Astrocyte (in vitro differentiated cells and primary cell): ENCODE measurements around the gene CERCAM. TPM values are rescaled to one million over a fixed set of nuclear protein-coding genes. Genes with fewer than 3 reads are reported as not detected.

ENCODE experiments used
- DNase-seq: peaks from one replicate; pipeline ENCODE4 v3.0.0-alpha.2; 2010; ENCODE audit warnings: low read depth
- FAIRE-seq: peaks from 2 replicates; lab custom pipeline; 2011; peaks lifted over from hg19 to GRCh38; lab: Jason Lieb, UNC
- H2AFZ ChIP-seq: 2 replicates; pipeline ENCODE4 v1.6.0; 2012; ENCODE audit warnings: low read depth, low read length, inconsistent platforms
- H3K27ac ChIP-seq: 2 replicates; pipeline ENCODE4 v1.5.1; 2011; ENCODE audit warnings: low read depth, low read length, inconsistent platforms
- H3K27me3 ChIP-seq: 2 replicates; pipeline ENCODE4 v1.6.0; 2011; ENCODE audit warnings: low read length, inconsistent platforms; ENCODE audit not compliant: insufficient read depth
- H3K36me3 ChIP-seq: 2 replicates; pipeline ENCODE4 v1.5.1; 2011; ENCODE audit warnings: low read length, inconsistent platforms; ENCODE audit not compliant: insufficient read depth
- H3K4me1 ChIP-seq: 2 replicates; pipeline ENCODE4 v1.5.1; 2011; ENCODE audit warnings: low read length, inconsistent platforms; ENCODE audit not compliant: insufficient read depth
- H3K4me2 ChIP-seq: 2 replicates; pipeline ENCODE4 v1.6.0; 2012; ENCODE audit warnings: low read length, inconsistent platforms
- H3K4me3 ChIP-seq: 2 replicates; pipeline ENCODE4 v1.5.1; 2011; ENCODE audit warnings: low read depth, mild to moderate bottlenecking, low read length, inconsistent platforms; ENCODE audit not compliant: insufficient read depth
- H3K79me2 ChIP-seq: 2 replicates; pipeline ENCODE4 v1.6.0; 2012; ENCODE audit warnings: mild to moderate bottlenecking, low read length, inconsistent platforms; ENCODE audit not compliant: insufficient read depth
- H3K9ac ChIP-seq: 2 replicates; pipeline ENCODE4 v1.6.0; 2012; ENCODE audit warnings: mild to moderate bottlenecking, low read length, inconsistent platforms
- H3K9me3 ChIP-seq: 2 replicates; pipeline ENCODE4 v1.5.1; 2012; ENCODE audit warnings: low read depth, mild to moderate bottlenecking, low read length, inconsistent platforms; ENCODE audit not compliant: insufficient read depth
- H4K20me1 ChIP-seq: 2 replicates; pipeline ENCODE4 v1.6.0; 2012; ENCODE audit warnings: low read length, inconsistent platforms; ENCODE audit not compliant: insufficient read depth
- H3K27ac Mint-ChIP-seq: one replicate; pipeline ENCODE4 v1.8.0; 2021; ENCODE audit warnings: mild to moderate bottlenecking, mixed read lengths; ENCODE audit not compliant: unreplicated experiment
- H3K27me3 Mint-ChIP-seq: one replicate; pipeline ENCODE4 v1.8.0; 2021; ENCODE audit warnings: low read depth, mixed read lengths; ENCODE audit not compliant: unreplicated experiment
- H3K36me3 Mint-ChIP-seq: one replicate; pipeline ENCODE4 v1.8.0; 2021; ENCODE audit warnings: low read depth, mixed read lengths; ENCODE audit not compliant: unreplicated experiment
- H3K4me1 Mint-ChIP-seq: one replicate; pipeline ENCODE4 v1.8.0; 2021; ENCODE audit warnings: low read depth, mixed read lengths; ENCODE audit not compliant: unreplicated experiment
- H3K4me3 Mint-ChIP-seq: one replicate; pipeline ENCODE4 v1.8.0; 2021; ENCODE audit warnings: mild to moderate bottlenecking, moderate library complexity, mixed read lengths; ENCODE audit not compliant: unreplicated experiment
- H3K9me3 Mint-ChIP-seq: one replicate; pipeline ENCODE4 v1.8.0; 2021; ENCODE audit warnings: mild to moderate bottlenecking, mixed read lengths; ENCODE audit not compliant: unreplicated experiment
- EZH2 ChIP-seq: IDR thresholded peaks from 2 replicates; pipeline ENCODE4 v1.6.1; 2012; ENCODE audit warnings: mild to moderate bottlenecking, low read length, inconsistent platforms; ENCODE audit not compliant: insufficient read depth
- total RNA-seq: library from RNA; stranded (reverse); gene quantifications from 2 replicates; pipeline ENCODE4 v1.2.1, GENCODE V29; 2021
- TF ChIP-seq, protein P1 (sequence below): IDR thresholded peaks from 2 replicates; pipeline ENCODE4 v1.5.1; 2011; ENCODE audit warnings: low read depth, mild to moderate bottlenecking, inconsistent platforms, low read length, moderate library complexity; ENCODE audit not compliant: insufficient read depth

CERCAM gene
- total RNA-seq, 1 donor from 2014 or later = 66.1 TPM

DNA sequence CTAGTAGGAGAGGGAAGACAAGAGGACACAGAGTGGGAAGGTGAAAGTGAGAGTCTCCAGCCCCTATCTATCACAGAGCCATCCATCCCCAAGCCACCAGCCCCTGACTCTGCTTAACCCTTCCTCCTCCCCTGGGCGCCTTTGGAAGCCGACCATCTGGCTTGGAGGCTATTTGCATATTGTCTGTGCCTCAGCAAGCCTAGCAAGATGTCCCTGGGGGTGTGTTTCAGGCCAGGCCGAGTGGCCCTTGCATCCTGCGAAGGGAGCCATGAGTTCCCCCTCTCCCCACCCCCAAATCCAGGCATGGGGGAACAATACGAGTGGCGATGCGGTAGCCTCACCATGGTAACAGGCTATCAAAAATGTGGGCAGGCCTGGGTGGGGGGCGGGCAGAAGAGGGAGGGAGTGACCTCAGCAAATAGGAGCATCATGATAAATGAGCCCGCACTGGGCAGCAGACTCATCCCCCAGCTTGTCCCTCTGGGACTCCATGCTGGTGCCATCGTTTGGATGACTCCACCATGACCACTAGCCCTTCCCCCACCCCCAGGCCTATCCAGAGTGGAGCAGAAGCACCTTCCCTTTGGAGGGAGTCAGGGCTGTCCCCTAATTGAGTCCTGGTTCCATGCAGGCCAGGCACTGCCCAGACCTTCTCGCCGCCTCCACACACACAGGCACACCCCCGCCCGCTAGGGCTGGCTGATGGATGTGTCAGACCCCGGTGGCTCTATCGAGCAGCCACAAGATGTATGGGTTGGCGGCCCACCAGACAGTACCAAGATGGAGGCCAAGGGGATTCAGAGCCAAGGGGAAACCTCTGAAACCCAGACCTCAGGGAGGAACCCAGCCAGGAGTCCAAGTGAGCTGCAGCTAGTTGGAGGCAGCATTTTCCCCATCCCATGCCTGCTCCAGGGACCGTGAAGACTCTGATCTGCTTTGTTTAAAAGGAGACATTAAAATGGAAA lies 34.9 kb upstream of the CERCAM start:
- Histone ChIP-seq H2AFZ (no peak overlapping the region), H3K27me3 (peaks cover under 1% of the 10 kb centered on the region), H3K4me3 (no peak overlapping the region), H3K9me3 (no peaks in the 10 kb centered on the region), H3K9ac (no peak overlapping the region), H3K4me1 (peaks cover 3% of the 10 kb centered on the region), H3K4me2 (no peak overlapping the region), H3K27ac (no peak overlapping the region), H3K36me3 (peaks cover 8% of the 10 kb centered on the region), H4K20me1 (peaks cover 77% of the 10 kb centered on the region), H3K79me2 (no peaks in the 10 kb centered on the region)
- H3K9me3 Mint-ChIP-seq = no peaks in the 10 kb centered on the region
- H3K36me3 Mint-ChIP-seq = peaks cover 23% of the 10 kb centered on the region
- H3K27me3 Mint-ChIP-seq = peaks cover 4% of the 10 kb centered on the region
- no peak for FAIRE-seq
- DNase-seq = no peak
- H3K4me1 Mint-ChIP-seq = no peaks in the 10 kb centered on the region
- H3K4me3 Mint-ChIP-seq = no peak overlapping the region
- H3K27ac Mint-ChIP-seq = no peak overlapping the region
- no peak for TF ChIP-seq EZH2
- TF ChIP-seq, protein P1, sequence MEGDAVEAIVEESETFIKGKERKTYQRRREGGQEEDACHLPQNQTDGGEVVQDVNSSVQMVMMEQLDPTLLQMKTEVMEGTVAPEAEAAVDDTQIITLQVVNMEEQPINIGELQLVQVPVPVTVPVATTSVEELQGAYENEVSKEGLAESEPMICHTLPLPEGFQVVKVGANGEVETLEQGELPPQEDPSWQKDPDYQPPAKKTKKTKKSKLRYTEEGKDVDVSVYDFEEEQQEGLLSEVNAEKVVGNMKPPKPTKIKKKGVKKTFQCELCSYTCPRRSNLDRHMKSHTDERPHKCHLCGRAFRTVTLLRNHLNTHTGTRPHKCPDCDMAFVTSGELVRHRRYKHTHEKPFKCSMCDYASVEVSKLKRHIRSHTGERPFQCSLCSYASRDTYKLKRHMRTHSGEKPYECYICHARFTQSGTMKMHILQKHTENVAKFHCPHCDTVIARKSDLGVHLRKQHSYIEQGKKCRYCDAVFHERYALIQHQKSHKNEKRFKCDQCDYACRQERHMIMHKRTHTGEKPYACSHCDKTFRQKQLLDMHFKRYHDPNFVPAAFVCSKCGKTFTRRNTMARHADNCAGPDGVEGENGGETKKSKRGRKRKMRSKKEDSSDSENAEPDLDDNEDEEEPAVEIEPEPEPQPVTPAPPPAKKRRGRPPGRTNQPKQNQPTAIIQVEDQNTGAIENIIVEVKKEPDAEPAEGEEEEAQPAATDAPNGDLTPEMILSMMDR = no peak

DNA sequence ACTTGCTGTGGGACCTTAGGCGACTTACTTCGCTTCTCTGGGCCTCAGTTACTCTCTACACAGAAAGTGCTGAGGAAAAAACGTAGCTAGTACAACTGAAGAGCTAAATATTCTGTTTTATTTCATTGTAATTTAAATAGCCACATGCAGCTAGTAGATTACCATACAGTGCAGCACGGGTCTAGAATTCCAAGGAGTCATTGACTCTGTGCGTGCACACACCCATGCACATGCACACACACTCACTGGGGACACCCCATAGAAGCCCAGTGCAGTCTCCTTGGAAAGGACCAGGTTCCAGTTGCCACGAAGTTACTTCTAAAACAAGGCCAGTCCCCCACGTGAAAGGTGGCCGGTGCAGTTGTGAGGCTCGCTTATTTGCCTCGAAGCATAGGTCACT lies 32.5 kb upstream of the CERCAM start:
- H3K9me3 ChIP-seq = no peaks in the 10 kb centered on the region
- H3K79me2 ChIP-seq = no peaks in the 10 kb centered on the region
- Mint-ChIP-seq H3K4me3 (no peak overlapping the region), H3K4me1 (peaks cover 3% of the 10 kb centered on the region), H3K9me3 (no peaks in the 10 kb centered on the region), H3K27ac (no peak overlapping the region), H3K36me3 (peaks cover 30% of the 10 kb centered on the region), H3K27me3 (peaks cover 18% of the 10 kb centered on the region)
- H3K9ac ChIP-seq = no peak overlapping the region
- DNase-seq = no peak
- no peak overlapping the region for H3K4me3 ChIP-seq
- no peak overlapping the region for H3K27ac ChIP-seq
- peaks cover 20% of the 10 kb centered on the region for H3K27me3 ChIP-seq
- peaks cover 3% of the 10 kb centered on the region for H3K4me1 ChIP-seq
- H2AFZ ChIP-seq = no peak overlapping the region
- H4K20me1 ChIP-seq = peaks cover 81% of the 10 kb centered on the region
- H3K4me2 ChIP-seq = no peak overlapping the region
- FAIRE-seq = no peak
- H3K36me3 ChIP-seq = peaks cover 8% of the 10 kb centered on the region
- TF ChIP-seq, protein P1 = no peak
- TF ChIP-seq EZH2 = no peak
